Kidney (tissue), 14 donors: ENCODE measurements around the gene TMEM204. TPM values are rescaled to one million over a fixed set of nuclear protein-coding genes. Genes with fewer than 3 reads are reported as not detected.

Experiments
- DNase-seq, 5 donors: peaks; one replicate each; pipeline ENCODE4 v3.0.0-alpha.2; 2013 to 2020
- FAIRE-seq: peaks from 2 replicates; lab custom pipeline; 2012; peaks lifted over from hg19 to GRCh38; lab: Jason Lieb, UNC
- H3K27ac ChIP-seq, 2 donors: one replicate each; pipeline ENCODE4 v1.7.0; 2013; ENCODE audit warnings: low read depth in 2 of 2, low read length in 2 of 2, inconsistent platforms in 1 of 2
- H3K27me3 ChIP-seq: one replicate; pipeline ENCODE4 v1.7.1; 2013; ENCODE audit warnings: low read length, inconsistent platforms; ENCODE audit not compliant: control insufficient read depth, insufficient read depth
- H3K36me3 ChIP-seq, 3 donors: one replicate each; pipeline versions ENCODE4 v1.7.0 to v1.7.1; 2013; ENCODE audit warnings: low read length in 3 of 3, control low read depth in 1 of 3, inconsistent platforms in 1 of 3; ENCODE audit not compliant: insufficient read depth in 3 of 3, control insufficient read depth in 2 of 3
- H3K4me1 ChIP-seq, 3 donors: one replicate each; pipeline versions ENCODE4 v1.7.0 to v1.7.1; 2013; ENCODE audit warnings: low read length in 3 of 3, inconsistent platforms in 1 of 3, low read depth in 1 of 3; ENCODE audit not compliant: control insufficient read depth in 2 of 3, insufficient read depth in 2 of 3
- H3K4me3 ChIP-seq, 3 donors: one replicate each; pipeline versions ENCODE4 v1.7.0 to v1.8.1; 2013; ENCODE audit warnings: low read length in 3 of 3, control low read depth in 1 of 3, inconsistent platforms in 1 of 3
- H3K9ac ChIP-seq, 3 donors: one replicate each; pipeline versions ENCODE4 v1.7.0 to v1.7.1; 2013; ENCODE audit warnings: low read length in 3 of 3, control low read depth in 1 of 3, inconsistent platforms in 1 of 3
- H3K9me3 ChIP-seq, 3 donors: one replicate each; pipeline versions ENCODE4 v1.7.0 to v1.7.1; 2013; ENCODE audit warnings: low read length in 3 of 3, control low read depth in 1 of 3, inconsistent platforms in 1 of 3; ENCODE audit not compliant: control insufficient read depth in 2 of 3, insufficient read depth in 1 of 3
- intact Hi-C: fragments of 100-400 bp; cut with DNase I; formaldehyde crosslinking; loops from one replicate; pipeline ENCODE4 v1.11.1; 2022
- polyA plus RNA-seq: library from polyadenylated mRNA; stranded (reverse); fragments of 350-450 nt; fragmentation: Illumina TruSeq; extraction: RNeasy Lipid Tissue Mini Kit (QIAGEN cat#74804); gene quantifications from one replicate; pipeline ENCODE4 v1.2.3, GENCODE V29; 2014; ENCODE audit warnings: low read depth, low replicate concordance; ENCODE audit not compliant: insufficient read depth
- total RNA-seq: library from RNA; stranded (reverse); fragmentation: NEBNext Ultra II Directional; extraction: Animal tissue kit (Norgen Biotek cat#: 25700); gene quantifications from one replicate; pipeline ENCODE4 v1.2.1, GENCODE V29; 2021
- TF ChIP-seq, protein P1 (sequence below): IDR thresholded peaks from 3 replicates; pipeline ENCODE4 v1.5.1; 2012; ENCODE audit warnings: mild to moderate bottlenecking, moderate library complexity, borderline replicate concordance; ENCODE audit not compliant: insufficient read depth; ENCODE audit errors: extremely low read depth
- donor health status: control.
- donor health status: control.
- donor health status: control.
- donor health status: control.
- donor health status: control.
- donor health status: DM: yes; HTN: yes; CAD: no.
- donor health status: Normal renal cell carcinoma (clear cell type).

The TMEM204 gene
- total and polyA plus RNA-seq, 2 donors from 2014 or later: 40.9 to 49.5 TPM

DNA sequence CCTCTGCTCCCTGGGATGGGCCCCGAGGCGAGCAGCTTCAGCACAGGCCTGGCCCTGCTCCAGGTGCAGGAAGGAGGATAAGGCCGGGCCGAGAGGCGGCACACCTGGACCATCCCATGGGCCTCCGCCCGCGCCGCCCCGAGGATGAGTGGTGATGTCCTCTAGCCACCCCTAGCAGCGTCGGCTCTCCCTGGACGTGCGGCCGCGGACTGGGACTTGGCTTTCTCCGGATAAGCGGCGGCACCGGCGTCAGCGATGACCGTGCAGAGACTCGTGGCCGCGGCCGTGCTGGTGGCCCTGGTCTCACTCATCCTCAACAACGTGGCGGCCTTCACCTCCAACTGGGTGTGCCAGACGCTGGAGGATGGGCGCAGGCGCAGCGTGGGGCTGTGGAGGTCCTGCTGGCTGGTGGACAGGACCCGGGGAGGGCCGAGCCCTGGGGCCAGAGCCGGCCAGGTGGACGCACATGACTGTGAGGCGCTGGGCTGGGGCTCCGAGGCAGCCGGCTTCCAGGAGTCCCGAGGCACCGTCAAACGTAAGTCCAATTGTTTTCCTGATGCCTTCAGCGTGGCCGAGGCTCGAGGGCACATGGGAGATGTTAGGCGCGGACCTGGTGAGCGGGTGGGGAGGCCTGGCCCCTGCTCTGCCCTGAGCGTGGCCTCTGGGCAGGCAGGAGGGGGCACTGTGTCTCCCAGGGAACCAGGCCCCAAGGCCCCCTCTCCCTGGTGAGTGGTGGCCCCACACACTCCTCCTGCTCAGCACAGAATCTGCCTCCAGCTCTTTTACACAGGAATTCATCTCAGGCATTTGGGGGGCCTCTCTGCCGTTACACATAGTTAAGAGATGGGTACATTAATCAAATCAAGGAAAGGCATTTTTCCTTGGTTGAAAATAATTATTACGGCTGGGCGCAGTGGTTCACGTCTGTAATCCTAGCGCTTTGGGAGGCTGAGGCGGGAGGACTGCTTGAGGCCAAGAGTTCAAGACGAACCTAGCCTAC lies 855 bp downstream of the TMEM204 start:
- Histone ChIP-seq H3K4me3 (peak overlapping the region; percentile 58 to 81 (median 75)), H3K36me3 (peaks cover 0 to 19% (median 0%) of the 10 kb centered on the region in 3 donors), H3K9ac (peak overlapping the region in 2 of 3 donors; percentile 30 to 40), H3K4me1 (peaks cover 0 to 27% (median 0%) of the 10 kb centered on the region in 3 donors), H3K9me3 (no peaks in the 10 kb centered on the region), H3K27ac (peak overlapping the region; percentile 70 to 78), H3K27me3 (no peaks in the 10 kb centered on the region)
- TF ChIP-seq, protein P1, sequence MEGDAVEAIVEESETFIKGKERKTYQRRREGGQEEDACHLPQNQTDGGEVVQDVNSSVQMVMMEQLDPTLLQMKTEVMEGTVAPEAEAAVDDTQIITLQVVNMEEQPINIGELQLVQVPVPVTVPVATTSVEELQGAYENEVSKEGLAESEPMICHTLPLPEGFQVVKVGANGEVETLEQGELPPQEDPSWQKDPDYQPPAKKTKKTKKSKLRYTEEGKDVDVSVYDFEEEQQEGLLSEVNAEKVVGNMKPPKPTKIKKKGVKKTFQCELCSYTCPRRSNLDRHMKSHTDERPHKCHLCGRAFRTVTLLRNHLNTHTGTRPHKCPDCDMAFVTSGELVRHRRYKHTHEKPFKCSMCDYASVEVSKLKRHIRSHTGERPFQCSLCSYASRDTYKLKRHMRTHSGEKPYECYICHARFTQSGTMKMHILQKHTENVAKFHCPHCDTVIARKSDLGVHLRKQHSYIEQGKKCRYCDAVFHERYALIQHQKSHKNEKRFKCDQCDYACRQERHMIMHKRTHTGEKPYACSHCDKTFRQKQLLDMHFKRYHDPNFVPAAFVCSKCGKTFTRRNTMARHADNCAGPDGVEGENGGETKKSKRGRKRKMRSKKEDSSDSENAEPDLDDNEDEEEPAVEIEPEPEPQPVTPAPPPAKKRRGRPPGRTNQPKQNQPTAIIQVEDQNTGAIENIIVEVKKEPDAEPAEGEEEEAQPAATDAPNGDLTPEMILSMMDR: no peak
- FAIRE-seq (no peak), DNase-seq (peak in 2 of 5 donors; percentile 68 to 83)
- intact Hi-C loops: no loop called here

DNA sequence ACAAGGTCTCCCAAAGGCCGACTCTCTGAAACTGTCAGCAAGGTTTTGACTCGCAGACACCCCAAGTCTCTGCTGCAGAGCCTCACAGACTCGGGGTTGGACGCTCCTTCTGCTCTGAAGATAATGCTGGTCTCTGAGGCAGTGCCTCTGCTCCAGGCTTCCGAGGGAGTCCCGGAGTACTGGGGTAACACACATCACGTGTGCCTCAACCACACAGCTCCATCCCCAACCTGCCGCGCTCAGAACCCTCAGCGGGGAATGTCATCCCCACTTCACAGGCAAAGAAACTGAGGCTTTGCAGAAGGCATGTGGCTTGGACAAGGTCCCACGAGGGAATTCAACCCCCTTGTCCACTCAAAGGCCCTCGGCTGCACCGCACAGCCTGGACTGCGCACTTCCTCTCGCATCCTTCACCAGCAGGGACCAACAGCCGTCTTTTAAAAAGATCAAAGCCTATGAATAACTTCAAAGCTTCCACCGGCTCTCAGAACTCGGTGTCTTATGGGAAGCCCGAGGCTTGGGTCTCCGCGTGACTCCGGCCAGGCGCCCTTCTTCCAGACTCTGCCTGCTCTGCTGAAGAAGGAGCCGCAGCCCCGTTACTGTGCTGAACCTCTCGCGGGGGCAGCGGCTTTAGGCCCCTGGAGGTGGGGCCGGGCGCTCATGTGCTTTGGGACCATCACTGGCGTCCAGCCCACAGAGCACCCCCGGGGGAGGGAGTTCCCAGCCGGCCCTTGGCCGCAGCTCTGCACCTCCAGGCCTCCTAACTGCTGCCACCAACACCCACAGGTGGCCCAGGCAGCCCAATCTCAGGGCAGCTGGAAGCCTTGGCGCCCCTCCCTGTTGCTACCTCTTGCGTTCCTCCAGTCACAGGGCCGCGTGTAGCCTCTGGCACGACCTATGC lies 2.2 kb downstream of the TMEM204 start:
- peak in 2 of 5 donors; percentile 51 to 78 for DNase-seq
- Histone ChIP-seq H3K36me3 (peaks cover 0 to 21% (median 0%) of the 10 kb centered on the region in 3 donors), H3K9ac (peak overlapping the region in 2 of 3 donors; percentile 30 to 40), H3K27ac (peak overlapping the region; percentile 9 to 28), H3K9me3 (no peaks in the 10 kb centered on the region), H3K4me3 (peak overlapping the region; percentile 58 to 81 (median 75)), H3K27me3 (no peaks in the 10 kb centered on the region), H3K4me1 (peaks cover 0 to 27% (median 0%) of the 10 kb centered on the region in 3 donors)
- intact Hi-C loops: no loop called here
- FAIRE-seq: no peak
- TF ChIP-seq, protein P1: no peak

DNA sequence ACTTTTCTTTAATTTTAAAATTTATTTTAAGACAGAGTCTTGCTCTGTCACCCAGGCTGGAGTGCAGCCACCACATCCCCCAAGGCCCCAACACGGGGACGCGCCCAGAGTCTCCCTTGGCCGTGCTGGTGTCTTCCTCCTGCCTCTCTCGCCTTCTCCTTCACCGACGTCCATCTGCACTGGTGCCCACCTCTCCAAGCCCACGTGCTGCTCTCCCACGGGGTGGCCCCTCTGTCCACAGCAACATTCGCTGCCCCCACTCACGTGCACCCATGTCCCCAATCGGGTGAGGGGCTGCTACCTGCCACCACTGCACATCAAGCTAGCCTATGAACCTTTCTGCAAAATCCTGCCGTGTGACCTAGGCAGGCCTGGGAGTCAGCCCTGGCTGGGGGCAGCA lies 3.1 kb downstream of the TMEM204 start:
- no peaks in the 10 kb centered on the region for H3K27me3 ChIP-seq
- peaks cover 0 to 26% (median 0%) of the 10 kb centered on the region in 3 donors for H3K4me1 ChIP-seq
- intact Hi-C loops: no loop called here
- H3K9ac ChIP-seq: no peak overlapping the region
- TF ChIP-seq, protein P1: no peak
- peak in 1 of 5 donors; percentile 60 for DNase-seq
- H3K4me3 ChIP-seq: peak overlapping the region in 2 of 3 donors; percentile 75 to 81
- peak overlapping the region in 1 of 2 donors; percentile 43 for H3K27ac ChIP-seq
- peaks cover 0 to 21% (median 0%) of the 10 kb centered on the region in 3 donors for H3K36me3 ChIP-seq
- no peaks in the 10 kb centered on the region for H3K9me3 ChIP-seq
- no peak for FAIRE-seq
